Spleen (tissue), 11 donors: Measurements from ENCODE around the gene SYCP2L. TPM values are rescaled to one million over a fixed set of nuclear protein-coding genes. Genes with fewer than 3 reads are reported as not detected.
"Not testable (repeated sequence)": the region's sequence is repeated elsewhere in the genome, so short reads cannot be mapped to it uniquely, and the experiment has no call there.

ENCODE experiments used
- DNase-seq: peaks from one replicate; pipeline ENCODE4 v3.0.0-alpha.2; 2020
- H3K27ac ChIP-seq, 8 donors: fragments of 200-600 bp; sonication (generic) in 7 of 8; 1 replicate in 4 of 8; 2 replicates in 4 of 8; pipeline versions ENCODE4 v1.5.0 to v1.8.0; 2016 to 2021; ENCODE audit warnings: inconsistent platforms in 4 of 8, mild to moderate bottlenecking in 4 of 8, moderate library complexity in 1 of 8
- H3K27me3 ChIP-seq, 7 donors: fragments of 200-600 bp; sonication (generic) in 6 of 7; replicated peaks in 1 of 7; 1 replicate in 4 of 7; 2 replicates in 3 of 7; pipeline versions ENCODE4 v1.5.0 to v1.8.0; 2016 to 2021; ENCODE audit warnings: inconsistent platforms in 3 of 7, mild to moderate bottlenecking in 1 of 7
- H3K36me3 ChIP-seq, 6 donors: fragments of 200-600 bp; sonication (generic) in 5 of 6; 1 replicate in 4 of 6; 2 replicates in 2 of 6; pipeline versions ENCODE4 v1.5.0 to v1.8.0; 2016 to 2021; ENCODE audit warnings: inconsistent platforms in 2 of 6
- H3K4me1 ChIP-seq, 6 donors: fragments of 200-600 bp; sonication (generic) in 5 of 6; 1 replicate in 3 of 6; 2 replicates in 3 of 6; pipeline versions ENCODE4 v1.5.0 to v1.8.0; 2016 to 2021; ENCODE audit warnings: inconsistent platforms in 3 of 6
- H3K4me3 ChIP-seq, 8 donors: fragments of 200-600 bp; sonication (generic) in 7 of 8; 1 replicate in 4 of 8; 2 replicates in 4 of 8; pipeline versions ENCODE4 v1.5.0 to v1.8.0; 2016 to 2021; ENCODE audit warnings: inconsistent platforms in 4 of 8, mild to moderate bottlenecking in 4 of 8, moderate library complexity in 2 of 8
- H3K9me3 ChIP-seq, 8 donors: fragments of 200-600 bp; sonication (generic) in 7 of 8; 1 replicate in 4 of 8; 2 replicates in 4 of 8; pipeline versions ENCODE4 v1.5.0 to v1.8.0; 2016 to 2021; ENCODE audit warnings: inconsistent platforms in 4 of 8
- POLR2A ChIP-seq, 3 donors: fragments of 450-650 bp; IDR thresholded peaks; one replicate each; pipeline ENCODE4 v1.5.1; 2017; ENCODE audit warnings: antibody characterized with exemption in 3 of 3, mild to moderate bottlenecking in 1 of 3
- POLR2AphosphoS5 ChIP-seq, 3 donors: sonication (generic); formaldehyde crosslinking; IDR thresholded peaks; one replicate each; pipeline ENCODE4 v1.5.1; 2017; ENCODE audit warnings: antibody characterized with exemption in 3 of 3
- WGBS, 5 donors: extraction: QIAGEN DNeasy Blood & Tissue Kit in 3 of 5; methylation state at CpG; one replicate each; pipeline versions ENCODE4 v1.1.5 to v1.1.7; 2013 to 2018; 5-methylcytosine and 5-hydroxymethylcytosine counted together
- intact Hi-C: fragments of 100-400 bp; cut with DNase I; formaldehyde crosslinking; loops from one replicate; pipeline ENCODE4 v1.15.0; 2023; ENCODE audit warnings: low total_unique reads
- polyA plus RNA-seq, 3 donors: library from polyadenylated mRNA; stranded (reverse); fragments of 200-250 nt; gene quantifications; one replicate each; pipeline ENCODE4 v1.2.1, GENCODE V29; 2013
- total RNA-seq, 7 donors: library from RNA; depleted of rRNA in 3 of 7; stranded (reverse); fragments of >200 nt in 3 of 7; fragmentation: NEBNext Ultra II Directional in 4 of 7; extraction: Animal tissue kit (Norgen Biotek cat#: 25700) in 4 of 7; gene quantifications; one replicate each; pipeline versions ENCODE4 v1.1.0 to v1.2.1, GENCODE V29; 2016 to 2021
- TF ChIP-seq, protein P1 (sequence below), 11 experiments: fragments of 200-600 bp in 7 of 11; fragments of 450-650 bp in 4 of 11; sonication (generic) in 4 of 11; IDR thresholded peaks in 8 of 11; conservative IDR thresholded peaks in 3 of 11; 1 replicate in 7 of 11; 2 replicates in 4 of 11; pipeline versions ENCODE4 v1.4.0 to v1.8.0; 2016 to 2021; ENCODE audit warnings: antibody characterized with exemption in 11 of 11, inconsistent platforms in 4 of 11, mild to moderate bottlenecking in 1 of 11
- donor health status: healthy with polysubstance abuse.
- donor health status: DM: no; HTN: no; CAD: no; lungs with moderate emphysema.
- donor health status: DM: no; HTN: no; CAD: no.
- donor health status: Bipolar disorder and iron deficiency.
- donor health status: healthy.
- donor health status: DM: no; HTN: no; CAD: no.
- donor health status: DM: yes; HTN: yes; CAD: no.

SYCP2L gene
- total and polyA plus RNA-seq, 10 donors, result 0.06 to 0.83 (median 0.22) TPM; not detected in 2

- Histone ChIP-seq H3K4me3 (no peak overlapping the region), H3K9me3 (peaks cover 0 to 3% (median 0%) of the 10 kb centered on the region in 8 donors), H3K27me3 (no peaks in the 10 kb centered on the region), H3K36me3 (no peaks in the 10 kb centered on the region), H3K4me1 (no peaks in the 10 kb centered on the region), H3K27ac (no peak overlapping the region)
- DNase-seq, result no peak
- TF ChIP-seq POLR2AphosphoS5 (IDR thresholded peaks at IDR 0.05), result no peak
- TF ChIP-seq, protein P1, sequence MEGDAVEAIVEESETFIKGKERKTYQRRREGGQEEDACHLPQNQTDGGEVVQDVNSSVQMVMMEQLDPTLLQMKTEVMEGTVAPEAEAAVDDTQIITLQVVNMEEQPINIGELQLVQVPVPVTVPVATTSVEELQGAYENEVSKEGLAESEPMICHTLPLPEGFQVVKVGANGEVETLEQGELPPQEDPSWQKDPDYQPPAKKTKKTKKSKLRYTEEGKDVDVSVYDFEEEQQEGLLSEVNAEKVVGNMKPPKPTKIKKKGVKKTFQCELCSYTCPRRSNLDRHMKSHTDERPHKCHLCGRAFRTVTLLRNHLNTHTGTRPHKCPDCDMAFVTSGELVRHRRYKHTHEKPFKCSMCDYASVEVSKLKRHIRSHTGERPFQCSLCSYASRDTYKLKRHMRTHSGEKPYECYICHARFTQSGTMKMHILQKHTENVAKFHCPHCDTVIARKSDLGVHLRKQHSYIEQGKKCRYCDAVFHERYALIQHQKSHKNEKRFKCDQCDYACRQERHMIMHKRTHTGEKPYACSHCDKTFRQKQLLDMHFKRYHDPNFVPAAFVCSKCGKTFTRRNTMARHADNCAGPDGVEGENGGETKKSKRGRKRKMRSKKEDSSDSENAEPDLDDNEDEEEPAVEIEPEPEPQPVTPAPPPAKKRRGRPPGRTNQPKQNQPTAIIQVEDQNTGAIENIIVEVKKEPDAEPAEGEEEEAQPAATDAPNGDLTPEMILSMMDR (IDR thresholded peaks at IDR 0.05 in 8 of 11, conservative IDR thresholded peaks at IDR 0.05 in 3 of 11), result no peak
- TF ChIP-seq POLR2A (IDR thresholded peaks at IDR 0.05), result no peak
- WGBS, 5 donors, result 90 to 98% (median 92%) methylated on average over 5 of the region's 5 CpGs
- intact Hi-C loops, result no loop called here
Observed at GRCh38 chr6:10977231-10977968, 90.5 kb downstream of the SYCP2L start.

DNA sequence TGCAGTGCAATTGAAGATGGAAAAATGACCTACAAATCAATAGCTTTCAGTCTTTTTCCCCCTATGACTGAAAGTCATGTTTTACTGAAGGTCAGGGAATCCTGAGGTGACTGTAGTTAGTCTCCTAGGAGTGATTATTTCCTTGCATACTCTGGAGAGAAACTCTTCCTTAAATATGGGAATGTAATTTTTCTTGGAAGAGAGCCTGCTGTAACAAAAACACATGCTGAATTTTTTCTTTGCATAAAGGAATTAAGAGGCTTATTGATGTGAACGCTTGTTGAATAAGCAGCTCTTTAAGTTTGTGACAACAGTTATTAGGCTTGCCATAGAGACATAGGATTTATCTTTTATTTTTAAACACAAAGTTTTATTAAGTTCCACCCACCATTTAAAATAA lies 92.8 kb downstream of the SYCP2L start:
- no peak overlapping the region for H3K4me3 ChIP-seq
- no peaks in the 10 kb centered on the region for H3K4me1 ChIP-seq
- intact Hi-C loops, result no loop called here
- H3K36me3 ChIP-seq, result no peaks in the 10 kb centered on the region
- no peaks in the 10 kb centered on the region for H3K27me3 ChIP-seq
- DNase-seq, result no peak
- TF ChIP-seq, protein P1 (IDR thresholded peaks at IDR 0.05 in 8 of 11, conservative IDR thresholded peaks at IDR 0.05 in 3 of 11), result no peak
- no peak for TF ChIP-seq POLR2AphosphoS5 (IDR thresholded peaks at IDR 0.05)
- TF ChIP-seq POLR2A (IDR thresholded peaks at IDR 0.05), result no peak
- peaks cover 0 to 3% (median 0%) of the 10 kb centered on the region in 8 donors for H3K9me3 ChIP-seq
- no peak overlapping the region for H3K27ac ChIP-seq
- 86 to 97% (median 92%) methylated on average over 1 of the region's 1 CpG for WGBS, 5 donors

- WGBS, 5 donors, result 67 to 89% (median 80%) methylated on average over 1 of the region's 1 CpG
- Histone ChIP-seq H3K27ac (no peak overlapping the region), H3K4me3 (no peak overlapping the region), H3K9me3 (peaks cover 0 to 6% (median 0%) of the 10 kb centered on the region in 8 donors), H3K4me1 (no peaks in the 10 kb centered on the region), H3K27me3 (no peaks in the 10 kb centered on the region), H3K36me3 (no peaks in the 10 kb centered on the region)
- intact Hi-C loops, result no loop called here
- TF ChIP-seq, protein P1 (IDR thresholded peaks at IDR 0.05 in 8 of 11, conservative IDR thresholded peaks at IDR 0.05 in 3 of 11), result no peak
- no peak for TF ChIP-seq POLR2AphosphoS5 (IDR thresholded peaks at IDR 0.05)
- TF ChIP-seq POLR2A (IDR thresholded peaks at IDR 0.05), result no peak
- DNase-seq, result no peak
Observed at GRCh38 chr6:10981409-10981808, 94.6 kb downstream of the SYCP2L start.

DNA sequence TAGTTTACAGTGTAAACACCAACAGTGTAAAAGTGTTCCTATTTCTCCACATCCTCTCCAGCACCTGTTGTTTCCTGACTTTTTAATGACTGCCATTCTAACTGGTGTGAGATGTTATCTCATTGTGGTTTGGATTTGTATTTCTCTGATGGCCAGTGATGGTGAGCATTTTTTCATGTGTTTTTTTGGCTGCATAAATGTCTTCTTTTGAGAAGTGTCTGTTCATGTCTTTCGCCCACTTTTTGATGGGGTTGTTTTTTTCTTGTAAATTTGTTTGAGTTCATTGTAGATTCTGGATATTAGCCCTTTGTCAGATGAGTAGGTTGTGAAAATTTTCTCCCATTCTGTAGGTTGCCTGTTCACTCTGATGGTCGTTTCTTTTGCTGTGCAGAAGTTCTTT lies 98.1 kb downstream of the SYCP2L start:
- H3K27me3 ChIP-seq, result peaks cover 0 to 12% (median 0%) of the 10 kb centered on the region in 7 donors
- H3K36me3 ChIP-seq, H3K27ac ChIP-seq, H3K4me3 ChIP-seq, H3K4me1 ChIP-seq, H3K9me3 ChIP-seq, DNase-seq, intact Hi-C loops: not testable (repeated sequence)
- WGBS, 5 donors, result 50 to 85% (median 72%) methylated on average over 1 to 2 of the region's 2 CpGs
